Activated gamma-delta T cell (primary cell): ENCODE results near the gene CBL.
"Not testable (repeated sequence)": the region's sequence is repeated elsewhere in the genome, so short reads cannot be mapped to it uniquely, and the experiment has no call there.

Experiments used
- DNase-seq: peaks from one replicate; lab custom pipeline; 2025; lab: John Stamatoyannopoulos, UW

Gene CBL

GRCh38 chr11:119210050-119210449 is 3.9 kb downstream of the CBL start:
- DNase-seq = no peak

- no peak for DNase-seq
Measured at GRCh38 chr11:119218141-119218878, 12.2 kb downstream of the CBL start.

GRCh38 chr11:119222308-119222707 is 16.2 kb downstream of the CBL start:
- no peak for DNase-seq

- no peak for DNase-seq
Measured at GRCh38 chr11:119222891-119223290, 16.8 kb downstream of the CBL start.

- DNase-seq = no peak
Measured at GRCh38 chr11:119223856-119224255, 17.7 kb downstream of the CBL start.

GRCh38 chr11:119228535-119229287 is 22.6 kb downstream of the CBL start:
- not testable (repeated sequence) for DNase-seq

GRCh38 chr11:119229288-119229672 is 23.1 kb downstream of the CBL start:
- no peak for DNase-seq

- no peak for DNase-seq
Measured at GRCh38 chr11:119229741-119230140, 23.6 kb downstream of the CBL start.

GRCh38 chr11:119236490-119236889 is 30.4 kb downstream of the CBL start:
- DNase-seq = no peak

- DNase-seq = no peak
Measured at GRCh38 chr11:119236891-119237290, 30.8 kb downstream of the CBL start.

- DNase-seq = no peak
Measured at GRCh38 chr11:119237515-119237914, 31.4 kb downstream of the CBL start.

GRCh38 chr11:119248750-119249670 is 42.9 kb downstream of the CBL start:
- DNase-seq = no peak

GRCh38 chr11:119249671-119250010 is 43.5 kb downstream of the CBL start:
- no peak for DNase-seq

GRCh38 chr11:119251114-119251513 is 45.0 kb downstream of the CBL start:
- no peak for DNase-seq

- no peak for DNase-seq
Measured at GRCh38 chr11:119254239-119254638, 48.1 kb downstream of the CBL start.

- DNase-seq = no peak
Measured at GRCh38 chr11:119258180-119258579, 52.0 kb downstream of the CBL start.

GRCh38 chr11:119258983-119259382 is 52.8 kb downstream of the CBL start:
- no peak for DNase-seq

- DNase-seq = no peak
Measured at GRCh38 chr11:119262668-119263351, 56.7 kb downstream of the CBL start.

- DNase-seq = no peak
Measured at GRCh38 chr11:119263352-119263940, 57.3 kb downstream of the CBL start.

- DNase-seq = no peak
Measured at GRCh38 chr11:119266063-119266462, 59.9 kb downstream of the CBL start.

GRCh38 chr11:119266517-119267255 is 60.5 kb downstream of the CBL start:
- DNase-seq = no peak
